Measurements from ENCODE around the gene RABGAP1.

Gene RABGAP1

GRCh38 chr9:123111427-123112014, 170.7 kb downstream of the RABGAP1 start:
- no peak for DNase-seq (ENCODE audit: low spot score)

GRCh38 chr9:123112015-123112975, 171.5 kb downstream of the RABGAP1 start:
- no peak for DNase-seq (ENCODE audit: low spot score)

GRCh38 chr9:123113185-123113584, 172.4 kb downstream of the RABGAP1 start:
- DNase-seq (ENCODE audit: low spot score): no peak

- no peak for DNase-seq (ENCODE audit: low spot score)
Measured at GRCh38 chr9:123115146-123115913, 174.5 kb downstream of the RABGAP1 start.

GRCh38 chr9:123116036-123116435, 175.2 kb downstream of the RABGAP1 start:
- DNase-seq (ENCODE audit: low spot score): no peak

- DNase-seq (ENCODE audit: low spot score): no peak
Measured at GRCh38 chr9:123119566-123119965, 178.7 kb downstream of the RABGAP1 start.

GRCh38 chr9:123120131-123120530, 179.3 kb downstream of the RABGAP1 start:
- DNase-seq (ENCODE audit: low spot score): no peak

GRCh38 chr9:123120953-123121352, 180.1 kb downstream of the RABGAP1 start:
- no peak for DNase-seq (ENCODE audit: low spot score)

GRCh38 chr9:123121457-123121856, 180.6 kb downstream of the RABGAP1 start:
- no peak for DNase-seq (ENCODE audit: low spot score)

GRCh38 chr9:123127512-123128075, 186.8 kb downstream of the RABGAP1 start:
- DNase-seq (ENCODE audit: low spot score): no peak

- DNase-seq (ENCODE audit: low spot score): no peak
Measured at GRCh38 chr9:123128591-123128990, 187.8 kb downstream of the RABGAP1 start.

- DNase-seq (ENCODE audit: low spot score): no peak
Measured at GRCh38 chr9:123129423-123129822, 188.6 kb downstream of the RABGAP1 start.

GRCh38 chr9:123131258-123131657, 190.4 kb downstream of the RABGAP1 start:
- DNase-seq (ENCODE audit: low spot score): no peak

- DNase-seq (ENCODE audit: low spot score): no peak
Measured at GRCh38 chr9:123131993-123132392, 191.2 kb downstream of the RABGAP1 start.

GRCh38 chr9:123132696-123133095, 191.9 kb downstream of the RABGAP1 start:
- no peak for DNase-seq (ENCODE audit: low spot score)

GRCh38 chr9:123135430-123135829, 194.6 kb downstream of the RABGAP1 start:
- DNase-seq (ENCODE audit: low spot score): no peak

- DNase-seq (ENCODE audit: low spot score): no peak
Measured at GRCh38 chr9:123138163-123138562, 197.3 kb downstream of the RABGAP1 start.

- DNase-seq (ENCODE audit: low spot score): no peak
Measured at GRCh38 chr9:123149067-123149466, 208.2 kb downstream of the RABGAP1 start.

- DNase-seq (ENCODE audit: low spot score): no peak
Measured at GRCh38 chr9:123150708-123151503, 210.1 kb downstream of the RABGAP1 start.

All from activated CD4-positive, alpha-beta T cell treated with anti-CD3 and anti-CD28 coated beads, Interleukin-2, Interleukin-4, amounts not matched to agents 100 ng/mL and 50 ng/mL, durations not matched to agents 16 hours and 8 hours (primary cell).